Neuronal stem cell (in vitro differentiated cells): ENCODE data around the gene ST6GALNAC6.
"Not testable (repeated sequence)": the region's sequence is repeated elsewhere in the genome, so short reads cannot be mapped to it uniquely, and the experiment has no call there.

ENCODE experiments used
- DNase-seq: peaks from one replicate; pipeline ENCODE4 v3.0.0-alpha.2; 2013; ENCODE audit warnings: low spot score
- H2AFZ ChIP-seq: one replicate; pipeline ENCODE4 v1.6.1; 2013; ENCODE audit warnings: mild to moderate bottlenecking, low read length, inconsistent platforms
- H2AK5ac ChIP-seq: 2 replicates; pipeline ENCODE4 v1.6.1; 2013; ENCODE audit warnings: low read depth, mild to moderate bottlenecking, inconsistent platforms, low read length, moderate library complexity, mixed read lengths
- H2BK120ac ChIP-seq: 2 replicates; pipeline ENCODE4 v1.6.1; 2013; ENCODE audit warnings: low read depth, mild to moderate bottlenecking, inconsistent platforms, low read length, moderate library complexity, mixed read lengths
- H2BK12ac ChIP-seq: one replicate; pipeline ENCODE4 v1.6.1; 2013; ENCODE audit warnings: low read length, inconsistent platforms
- H2BK15ac ChIP-seq: 2 replicates; pipeline ENCODE4 v1.6.1; 2013; ENCODE audit warnings: mild to moderate bottlenecking, low read length, inconsistent platforms, mixed read lengths
- H2BK5ac ChIP-seq: one replicate; pipeline ENCODE4 v1.6.1; 2013; ENCODE audit warnings: inconsistent platforms, mild to moderate bottlenecking, low read length, moderate library complexity
- H3K14ac ChIP-seq: one replicate; pipeline ENCODE4 v1.6.1; 2013; ENCODE audit warnings: low read length, inconsistent platforms
- H3K18ac ChIP-seq: 2 replicates; pipeline ENCODE4 v1.6.1; 2013; ENCODE audit warnings: low read length, inconsistent platforms
- H3K23ac ChIP-seq: 2 replicates; pipeline ENCODE4 v1.6.1; 2013; ENCODE audit warnings: low read depth, mild to moderate bottlenecking, mixed read lengths, low read length, inconsistent platforms; ENCODE audit not compliant: poor library complexity
- H3K27ac ChIP-seq: replicated peaks from 3 replicates; pipeline ENCODE4 v1.5.1; 2013; ENCODE audit warnings: low read length, inconsistent platforms
- H3K27me3 ChIP-seq, 3 experiments: 2 replicates each; pipeline ENCODE4 v1.6.1; 2013; ENCODE audit warnings: low read length in 3 of 3, mild to moderate bottlenecking in 2 of 3, inconsistent platforms in 1 of 3, low read depth in 1 of 3, mixed read lengths in 1 of 3, moderate library complexity in 1 of 3; ENCODE audit not compliant: control insufficient read depth in 3 of 3, insufficient read depth in 3 of 3
- H3K36me3 ChIP-seq, 2 donors: replicated peaks in 1 of 2; 2 replicates each; pipeline ENCODE4 v1.6.1; 2013; ENCODE audit warnings: low read length in 2 of 2; ENCODE audit not compliant: control insufficient read depth in 2 of 2, insufficient read depth in 2 of 2
- H3K4ac ChIP-seq: 2 replicates; pipeline ENCODE4 v1.6.1; 2013; ENCODE audit warnings: inconsistent platforms, mild to moderate bottlenecking, low read length, moderate library complexity
- H3K4me1 ChIP-seq, 2 donors: 1 replicate in 1 of 2; 2 replicates in 1 of 2; pipeline ENCODE4 v1.6.1; 2013; ENCODE audit warnings: low read length in 2 of 2, low read depth in 1 of 2; ENCODE audit not compliant: control insufficient read depth in 2 of 2, insufficient read depth in 1 of 2
- H3K4me2 ChIP-seq: one replicate; pipeline ENCODE4 v1.6.1; 2013; ENCODE audit warnings: mild to moderate bottlenecking, low read length, inconsistent platforms; ENCODE audit not compliant: insufficient read depth, poor library complexity, severe bottlenecking
- H3K4me3 ChIP-seq, 2 donors: 2 replicates each; pipeline ENCODE4 v1.5.1; 2013; ENCODE audit warnings: low read length in 2 of 2, mild to moderate bottlenecking in 2 of 2, inconsistent platforms in 1 of 2, moderate library complexity in 1 of 2
- H3K79me1 ChIP-seq: one replicate; pipeline ENCODE4 v1.6.1; 2013; ENCODE audit warnings: low read depth, mild to moderate bottlenecking, inconsistent platforms, low read length, moderate library complexity
- H3K9ac ChIP-seq: one replicate; pipeline ENCODE4 v1.6.1; 2013; ENCODE audit warnings: mild to moderate bottlenecking, low read depth, low read length, inconsistent platforms; ENCODE audit not compliant: poor library complexity
- H3K9me3 ChIP-seq, 2 donors: replicated peaks in 1 of 2; 2 replicates each; pipeline versions ENCODE3 to v1.6.1; 2013; ENCODE audit warnings: low read length in 2 of 2, mild to moderate bottlenecking in 2 of 2, inconsistent platforms in 1 of 2, low read depth in 1 of 2, mixed read lengths in 1 of 2, moderate library complexity in 1 of 2; ENCODE audit not compliant: control insufficient read depth in 2 of 2, insufficient read depth in 1 of 2
- H4K8ac ChIP-seq: one replicate; pipeline ENCODE4 v1.6.1; 2013; ENCODE audit warnings: low read depth, mild to moderate bottlenecking, inconsistent platforms, low read length, moderate library complexity
- H4K91ac ChIP-seq: one replicate; pipeline ENCODE4 v1.6.1; 2013; ENCODE audit warnings: low read length, low read depth, mild to moderate bottlenecking, inconsistent platforms; ENCODE audit not compliant: poor library complexity
- WGBS, 2 donors: extraction: QIAGEN DNeasy Blood & Tissue Kit; methylation state at CpG; one replicate each; pipeline ENCODE4 v1.1.7; 2013; ENCODE audit warnings: missing lambda C conversion rate in 2 of 2, mixed read lengths in 1 of 2; ENCODE audit not compliant: insufficient read length in 2 of 2, insufficient replicate concordance in 1 of 2; ENCODE audit errors: extremely low coverage in 2 of 2; 5-methylcytosine and 5-hydroxymethylcytosine counted together

Gene ST6GALNAC6

DNA sequence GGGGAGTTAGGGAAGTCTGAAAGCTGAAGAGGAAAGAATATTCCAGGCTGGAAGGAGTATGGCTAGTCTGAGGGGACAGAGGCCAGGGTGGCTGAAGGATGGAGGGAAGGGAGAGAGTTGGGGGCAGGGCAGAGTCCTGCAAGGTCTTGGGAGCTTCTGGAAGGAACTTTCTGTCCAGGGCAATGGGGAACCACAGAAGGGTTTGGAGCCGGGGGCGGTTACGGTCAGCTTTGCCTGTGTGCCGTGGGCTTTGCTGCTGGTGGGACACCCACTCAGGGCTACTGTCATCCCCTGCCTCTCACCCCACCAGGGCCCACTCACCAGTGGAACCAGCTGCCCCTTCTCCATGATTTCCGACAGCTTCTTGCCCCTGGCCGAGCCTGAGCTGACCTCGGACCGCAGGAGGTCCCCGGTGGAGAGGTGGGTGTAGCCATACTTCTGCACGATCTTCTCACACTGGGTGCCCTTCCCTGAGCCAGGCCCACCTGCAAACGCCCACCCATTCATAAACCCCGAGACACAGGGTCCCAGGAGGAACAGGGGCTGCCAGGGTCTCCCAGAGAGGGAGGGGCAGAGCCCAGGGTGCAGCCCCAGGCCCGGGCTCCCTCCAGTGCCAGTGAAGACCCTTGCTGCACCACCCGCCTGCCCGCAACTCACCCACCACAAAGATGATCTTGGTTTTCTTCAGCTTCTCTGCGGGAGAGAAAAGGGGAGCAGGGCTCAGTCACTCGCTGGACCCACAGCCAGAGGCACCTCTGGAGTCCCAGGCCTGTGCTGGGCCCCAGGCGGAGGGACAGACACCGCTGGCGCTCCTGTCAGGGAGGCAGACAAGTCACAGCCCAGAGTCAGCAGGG, 26.8 kb downstream of the ST6GALNAC6 start:
- no peaks in the 10 kb centered on the region for H3K27me3 ChIP-seq
- no peak overlapping the region for H4K91ac ChIP-seq
- no peak overlapping the region for H2BK120ac ChIP-seq
- H2BK15ac ChIP-seq: no peak overlapping the region
- no peak overlapping the region for H3K14ac ChIP-seq
- H2AFZ ChIP-seq: peak overlapping the region; percentile 69
- peaks cover 10 to 46% of the 10 kb centered on the region in 2 donors for H3K4me1 ChIP-seq
- H3K18ac ChIP-seq: peak overlapping the region; percentile 13
- no peak overlapping the region for H3K4me3 ChIP-seq
- peaks cover 5% of the 10 kb centered on the region for H3K79me1 ChIP-seq
- H3K23ac ChIP-seq: peak overlapping the region; percentile 61
- H3K4ac ChIP-seq: no peak overlapping the region
- no peak overlapping the region for H3K4me2 ChIP-seq
- H3K27ac ChIP-seq: no peak overlapping the region
- DNase-seq: no peak
- no CpG with 5 or more reads among the region's 20 CpGs for WGBS, 2 donors
- H2AK5ac ChIP-seq: peak overlapping the region; percentile 45
- peak overlapping the region; percentile 23 for H4K8ac ChIP-seq
- H2BK5ac ChIP-seq: no peak overlapping the region
- H3K36me3 ChIP-seq: no peaks in the 10 kb centered on the region
- H3K9ac ChIP-seq: no peak overlapping the region
- peaks cover 0 to 2% of the 10 kb centered on the region in 2 donors for H3K9me3 ChIP-seq
- H2BK12ac ChIP-seq: peak overlapping the region; percentile 78

DNA sequence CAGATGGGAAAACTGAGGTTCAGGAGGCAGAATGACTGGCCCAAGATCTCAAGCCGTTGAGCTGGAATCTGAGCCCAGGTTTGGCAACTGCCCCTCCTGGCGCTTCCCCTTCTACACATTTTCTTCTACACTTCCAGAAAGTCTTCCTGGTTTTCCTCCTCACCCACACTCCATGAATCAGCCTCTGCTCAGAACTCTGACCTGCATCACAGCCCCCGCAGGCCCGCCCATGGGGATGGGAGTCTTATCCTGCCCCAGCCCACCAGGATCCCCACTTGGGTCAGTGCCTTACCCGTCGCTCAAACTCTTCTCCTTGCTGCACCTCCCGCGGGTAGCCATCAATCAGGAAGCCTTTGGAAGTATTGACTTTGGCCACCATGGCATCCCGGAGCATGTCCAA, 27.9 kb downstream of the ST6GALNAC6 start:
- Histone ChIP-seq H2BK120ac (no peak overlapping the region), H3K9ac (no peak overlapping the region), H4K8ac (no peak overlapping the region), H3K27ac (no peak overlapping the region), H3K27me3 (no peaks in the 10 kb centered on the region), H2AK5ac (no peak overlapping the region), H3K4ac (no peak overlapping the region), H3K79me1 (peaks cover 3% of the 10 kb centered on the region), H3K23ac (no peak overlapping the region), H3K36me3 (no peaks in the 10 kb centered on the region), H2BK12ac (no peak overlapping the region), H2BK15ac (no peak overlapping the region), H4K91ac (no peak overlapping the region), H3K14ac (no peak overlapping the region), H3K4me3 (no peak overlapping the region), H3K9me3 (peaks cover 0 to 2% of the 10 kb centered on the region in 2 donors), H3K18ac (no peak overlapping the region), H2BK5ac (peak overlapping the region; percentile 4), H3K4me1 (peaks cover 4 to 41% of the 10 kb centered on the region in 2 donors), H3K4me2 (no peak overlapping the region), H2AFZ (no peak overlapping the region)
- no peak for DNase-seq
- WGBS, 2 donors: no CpG with 5 or more reads among the region's 9 CpGs

DNA sequence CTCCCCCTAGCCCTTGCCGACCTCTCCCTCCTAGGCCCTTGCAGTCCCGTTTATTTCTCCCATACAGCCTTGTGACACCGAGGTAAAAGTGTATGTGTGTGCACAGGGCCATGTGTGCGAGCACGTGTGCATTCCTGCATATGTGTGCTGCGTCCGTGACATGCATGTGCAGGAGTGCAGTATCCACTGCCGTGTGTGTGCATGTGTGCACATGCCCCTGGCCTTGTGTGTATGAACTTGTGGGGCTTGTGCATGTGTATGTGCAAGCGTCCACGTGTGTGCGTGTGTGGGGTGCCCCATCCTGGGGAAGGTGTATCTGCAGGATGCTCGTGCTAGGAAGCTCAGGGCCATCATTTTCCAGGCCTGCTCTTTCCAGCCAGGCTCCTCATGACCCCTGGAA, 28.5 kb downstream of the ST6GALNAC6 start:
- H2AFZ ChIP-seq: no peak overlapping the region
- H2BK120ac ChIP-seq: no peak overlapping the region
- H4K91ac ChIP-seq: no peak overlapping the region
- no peak overlapping the region for H3K9ac ChIP-seq
- H3K36me3 ChIP-seq: peaks cover 0 to under 1% of the 10 kb centered on the region in 2 donors
- H3K9me3 ChIP-seq: peaks cover 0 to 2% of the 10 kb centered on the region in 2 donors
- H4K8ac ChIP-seq: no peak overlapping the region
- no CpG with 5 or more reads among the region's 12 CpGs for WGBS, 2 donors
- peaks cover 6 to 38% of the 10 kb centered on the region in 2 donors for H3K4me1 ChIP-seq
- H3K27ac ChIP-seq: no peak overlapping the region
- no peak overlapping the region for H2BK5ac ChIP-seq
- peaks cover 0 to 1% (median 0%) of the 10 kb centered on the region in 3 experiments for H3K27me3 ChIP-seq
- H2BK12ac ChIP-seq: no peak overlapping the region
- H3K18ac ChIP-seq: no peak overlapping the region
- peak overlapping the region in 1 of 2 donors; percentile 9 for H3K4me3 ChIP-seq
- H3K79me1 ChIP-seq: peaks cover 1% of the 10 kb centered on the region
- no peak overlapping the region for H2AK5ac ChIP-seq
- H2BK15ac ChIP-seq: no peak overlapping the region
- DNase-seq: no peak
- H3K14ac ChIP-seq: no peak overlapping the region
- no peak overlapping the region for H3K4ac ChIP-seq
- H3K4me2 ChIP-seq: no peak overlapping the region
- no peak overlapping the region for H3K23ac ChIP-seq

DNA sequence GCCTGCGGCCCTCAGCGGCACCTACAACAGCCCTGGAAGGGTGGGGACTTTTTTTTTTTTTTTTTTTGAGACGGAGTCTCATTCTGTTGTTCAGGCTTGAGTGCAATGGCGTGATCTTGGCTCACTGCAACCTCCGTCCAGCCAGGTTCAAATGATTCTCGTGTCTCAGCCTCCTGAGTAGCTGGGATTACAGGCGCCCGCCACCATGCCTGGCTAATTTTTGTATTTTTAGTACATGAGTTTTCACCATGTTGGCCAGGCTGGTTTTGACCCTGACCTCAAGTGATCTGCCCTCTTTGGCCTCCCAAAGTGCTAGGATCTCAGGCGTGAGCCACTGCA, 29.3 kb downstream of the ST6GALNAC6 start:
- H3K4ac ChIP-seq, H4K91ac ChIP-seq, H3K18ac ChIP-seq, H3K9me3 ChIP-seq, H2AK5ac ChIP-seq, H2BK120ac ChIP-seq, DNase-seq, H2AFZ ChIP-seq, H3K4me3 ChIP-seq, H2BK15ac ChIP-seq, H3K4me2 ChIP-seq, H3K9ac ChIP-seq, H3K36me3 ChIP-seq, H3K79me1 ChIP-seq, H3K23ac ChIP-seq, H4K8ac ChIP-seq, H2BK12ac ChIP-seq, H3K27me3 ChIP-seq, H2BK5ac ChIP-seq, H3K14ac ChIP-seq, H3K27ac ChIP-seq: not testable (repeated sequence)
- WGBS, 2 donors: no CpG with 5 or more reads among the region's 9 CpGs
- peaks cover 8 to 33% of the 10 kb centered on the region in 2 donors for H3K4me1 ChIP-seq
